Activated T-cell treated with anti-CD3 and anti-CD28 coated beads, Interleukin-2, amount 50 U/mL, for 1 hour (primary cell): Measurements from ENCODE around the gene OR7D2.
"Not testable (repeated sequence)": the region's sequence is repeated elsewhere in the genome, so short reads cannot be mapped to it uniquely, and the experiment has no call there.

Experiments
- DNase-seq: peaks from one replicate; pipeline ENCODE4 v3.0.0-alpha.2; 2020

OR7D2 gene

DNA sequence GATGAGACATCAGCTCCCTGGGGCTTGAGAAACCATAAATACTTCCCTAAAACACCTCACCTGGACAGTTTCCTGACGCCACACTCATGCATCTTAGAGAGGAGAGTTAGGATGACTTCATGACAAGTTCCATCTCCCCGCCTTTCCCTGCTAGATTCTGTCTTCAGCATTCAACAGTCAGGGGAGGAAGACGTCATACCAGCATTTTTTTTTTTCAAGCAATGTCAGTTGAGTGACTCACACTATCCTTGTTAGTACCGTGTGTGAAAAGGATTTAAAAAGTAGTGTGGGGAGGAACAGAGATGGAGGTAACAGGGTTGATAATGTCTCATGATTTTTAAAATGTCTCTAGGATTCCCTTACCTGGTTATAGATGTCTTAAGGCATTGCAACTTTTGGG, at the start of gene OR7D2:
Gene OR7D2, plus strand, starts transcription at position 79 of the 400 bp plus-strand sequence. CDS start 6,803 bp downstream, outside the sequence.
- no peak for DNase-seq

GRCh38 chr19:9130965-9131364, 47.8 kb upstream of the OR7D2 start:
- DNase-seq = no peak

GRCh38 chr19:9132422-9132821, 46.4 kb upstream of the OR7D2 start:
- DNase-seq = no peak

GRCh38 chr19:9139609-9140158, 39.1 kb upstream of the OR7D2 start:
- DNase-seq = no peak

GRCh38 chr19:9140159-9140874, 38.5 kb upstream of the OR7D2 start, which contains the start of gene ZNF317:
TSS of gene ZNF317 (plus strand) at chr19:9140397. CDS start at chr19:9156017, 15,620 bp downstream.
- DNase-seq = peak; percentile 84

- DNase-seq = no peak
These were observed 33.9 kb upstream of the OR7D2 start for GRCh38 chr19:9144920-9145319.

DNA sequence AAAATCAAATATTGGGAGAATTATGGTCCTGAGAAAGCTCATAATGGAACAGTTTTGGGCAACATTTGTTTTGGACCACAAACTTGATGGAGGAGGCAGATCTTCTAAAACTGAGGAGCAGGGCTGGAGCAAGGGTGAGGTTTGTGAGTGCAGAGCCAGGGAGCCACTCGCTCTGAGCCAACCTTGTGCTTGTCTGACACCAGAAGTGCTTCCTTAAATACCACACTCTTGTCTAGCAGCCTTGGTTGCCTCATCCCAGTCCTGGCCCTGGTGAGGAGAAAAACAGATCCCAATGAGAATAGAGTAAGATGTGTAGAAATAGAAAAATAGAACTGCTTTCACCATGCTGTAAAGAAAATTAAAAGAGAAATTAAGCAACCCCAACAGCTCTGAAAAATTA, 31.9 kb upstream of the OR7D2 start:
- no peak for DNase-seq

GRCh38 chr19:9148697-9149096, 30.1 kb upstream of the OR7D2 start:
- no peak for DNase-seq

DNA sequence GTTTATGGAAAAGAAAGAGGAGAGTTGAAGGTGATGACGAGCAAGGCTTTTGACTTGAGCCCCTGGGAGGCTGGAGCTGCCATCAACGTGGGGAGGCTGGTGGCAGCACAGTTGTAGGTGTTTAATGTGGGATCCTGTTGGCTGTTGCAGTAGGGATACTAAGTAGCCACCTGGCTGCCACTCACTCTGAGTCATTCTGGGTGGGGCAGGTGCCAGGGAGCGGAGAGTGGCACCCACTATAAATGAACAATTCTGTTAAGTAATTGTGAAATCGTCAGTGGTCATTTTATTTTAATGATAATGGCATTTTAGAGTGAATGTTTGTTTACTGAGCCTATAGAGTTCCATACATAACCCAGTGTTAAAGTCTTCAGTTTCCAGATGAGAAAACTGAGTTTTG, 28.8 kb upstream of the OR7D2 start:
- no peak for DNase-seq

DNA sequence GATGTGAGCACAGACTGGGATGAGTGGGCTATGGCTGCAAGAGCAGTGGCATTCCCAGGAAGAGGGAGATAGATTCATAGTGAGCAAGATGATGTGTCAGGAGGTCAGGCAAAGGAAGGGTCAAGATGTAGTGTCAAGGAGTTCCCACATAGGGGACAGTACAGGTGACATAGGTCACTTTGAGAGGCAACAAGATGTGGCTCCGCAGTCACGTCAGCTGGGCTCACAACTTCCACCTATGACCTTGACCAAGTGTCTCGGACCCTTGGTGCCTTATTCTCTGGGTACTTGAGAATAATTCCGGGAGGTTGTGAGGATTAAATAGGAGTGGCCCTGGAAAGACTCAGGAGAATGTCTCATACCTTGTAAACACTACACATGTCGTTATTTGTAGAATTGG, 28.1 kb upstream of the OR7D2 start:
- DNase-seq = no peak

DNA sequence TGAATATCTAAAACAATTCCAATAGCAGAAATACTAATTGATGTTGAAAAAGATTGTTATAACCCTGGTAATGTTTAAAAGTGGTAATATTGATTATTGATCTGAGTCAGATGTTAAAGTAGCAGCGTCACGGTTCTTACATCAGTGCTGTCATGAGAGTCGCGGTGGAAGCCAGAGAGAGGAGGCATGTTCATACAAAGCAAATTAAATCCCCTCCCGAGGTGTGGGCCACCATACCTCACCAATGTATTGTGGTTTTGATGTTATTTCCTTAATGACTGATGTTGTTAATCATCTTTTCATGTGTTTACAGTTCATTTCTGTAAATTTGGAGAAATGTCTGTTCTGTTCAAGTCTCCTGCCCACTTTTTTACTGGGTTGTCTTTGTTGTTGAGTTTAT, 27.4 kb upstream of the OR7D2 start:
- no peak for DNase-seq

- no peak for DNase-seq
These were observed 23.2 kb upstream of the OR7D2 start for GRCh38 chr19:9155591-9155990.

GRCh38 chr19:9156304-9156703, 22.5 kb upstream of the OR7D2 start:
- DNase-seq = no peak

DNA sequence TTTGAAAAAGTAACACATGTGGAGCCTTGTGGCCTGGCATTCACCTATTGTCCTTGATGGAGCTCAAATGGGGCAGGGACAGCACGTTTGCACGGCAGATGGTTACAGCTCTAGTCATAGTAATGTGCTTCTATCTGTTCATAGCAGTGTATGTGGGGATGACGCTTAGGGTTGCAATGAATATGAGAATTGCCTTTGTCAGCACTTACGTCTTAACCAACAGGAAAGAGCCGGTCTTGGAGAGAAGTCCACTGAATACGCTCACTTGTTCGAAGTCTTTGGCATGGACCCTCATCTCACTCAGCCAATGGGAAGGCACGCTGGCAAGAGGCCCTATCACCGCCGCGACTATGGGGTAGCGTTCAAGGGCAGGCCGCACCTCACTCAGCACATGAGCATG, 18.9 kb upstream of the OR7D2 start:
- no peak for DNase-seq

DNA sequence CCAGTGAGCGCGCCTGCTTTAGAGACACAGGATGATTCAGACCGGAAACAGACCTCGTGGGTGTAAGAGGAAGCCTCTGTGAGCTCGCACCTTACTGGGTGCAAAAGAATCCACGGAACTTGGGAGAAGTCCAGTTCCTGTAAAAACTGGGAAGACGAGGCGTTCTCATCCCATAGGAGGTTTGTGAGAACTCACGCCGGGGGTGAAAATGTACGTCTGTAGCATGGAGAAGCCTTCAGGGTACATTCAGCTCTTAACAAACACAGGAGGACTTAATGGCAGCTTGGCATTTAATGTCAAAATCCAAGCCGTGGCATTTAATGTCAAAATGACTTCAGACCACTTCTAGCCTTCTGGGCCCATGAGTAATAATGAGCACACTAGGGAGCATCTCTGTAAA, 17.4 kb upstream of the OR7D2 start:
- DNase-seq = no peak

GRCh38 chr19:9165261-9165660, 13.5 kb upstream of the OR7D2 start:
- DNase-seq = no peak

DNA sequence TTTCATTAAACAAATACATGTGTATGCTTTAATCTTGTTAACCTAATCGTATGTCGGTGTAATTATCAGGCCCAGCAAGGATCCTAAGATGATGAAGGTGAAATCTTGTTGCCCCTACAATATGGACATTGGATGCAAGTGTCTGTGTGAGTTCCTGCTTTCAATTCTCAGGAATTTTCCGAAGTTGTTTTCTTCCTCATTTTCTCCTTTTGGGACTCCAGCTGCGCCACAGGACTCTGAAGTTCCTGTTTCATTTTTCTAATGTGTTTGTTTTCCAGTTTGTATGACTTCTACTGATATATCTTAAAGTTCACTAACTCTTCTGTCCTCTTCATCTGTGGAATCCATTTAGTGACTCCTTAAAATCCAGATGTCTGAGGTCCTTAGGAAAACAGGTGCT, 11.9 kb upstream of the OR7D2 start:
- no peak for DNase-seq

GRCh38 chr19:9171393-9171991, 7.3 kb upstream of the OR7D2 start:
- no peak for DNase-seq

GRCh38 chr19:9175326-9175725, 3.5 kb upstream of the OR7D2 start:
- DNase-seq = no peak

DNA sequence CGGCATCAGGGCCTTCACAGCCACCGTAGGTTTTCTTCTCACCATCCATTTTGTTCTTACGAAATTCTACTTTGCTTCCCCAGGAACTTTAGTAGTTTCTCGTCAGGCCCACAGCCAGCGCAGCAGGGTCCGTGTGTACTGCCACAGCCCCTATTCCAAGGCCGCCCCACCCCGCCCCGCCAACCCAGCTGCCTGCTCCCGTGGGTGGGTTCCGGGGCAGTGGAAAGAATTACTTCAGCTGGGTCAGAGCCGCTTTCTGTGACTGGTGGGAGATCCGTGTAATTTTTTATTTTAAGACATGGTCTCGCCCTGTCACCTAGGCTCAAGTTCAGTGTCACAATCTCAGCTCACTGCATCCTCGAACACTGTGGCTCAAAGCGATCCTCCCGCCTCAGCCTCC, 4.2 kb downstream of the OR7D2 start:
- DNase-seq = no peak

DNA sequence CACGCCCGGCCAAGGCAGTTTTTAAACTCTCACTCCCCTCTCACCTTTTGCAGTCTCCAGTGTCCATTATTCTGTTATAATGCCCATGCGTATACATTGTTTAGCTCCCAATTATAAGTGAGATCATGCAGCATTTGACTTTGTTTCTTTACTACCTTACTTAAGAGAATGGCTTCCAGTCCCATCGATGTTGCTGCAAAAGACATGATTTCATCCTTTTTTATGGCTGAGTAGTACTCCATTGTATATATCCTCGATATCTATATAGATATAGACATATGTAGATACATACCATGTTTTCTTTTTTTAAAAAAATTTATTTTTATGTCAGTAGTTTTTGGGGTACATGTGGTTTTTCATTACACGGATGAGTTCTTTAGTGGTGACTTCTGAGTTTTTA, 8.4 kb downstream of the OR7D2 start:
- DNase-seq = no peak

DNA sequence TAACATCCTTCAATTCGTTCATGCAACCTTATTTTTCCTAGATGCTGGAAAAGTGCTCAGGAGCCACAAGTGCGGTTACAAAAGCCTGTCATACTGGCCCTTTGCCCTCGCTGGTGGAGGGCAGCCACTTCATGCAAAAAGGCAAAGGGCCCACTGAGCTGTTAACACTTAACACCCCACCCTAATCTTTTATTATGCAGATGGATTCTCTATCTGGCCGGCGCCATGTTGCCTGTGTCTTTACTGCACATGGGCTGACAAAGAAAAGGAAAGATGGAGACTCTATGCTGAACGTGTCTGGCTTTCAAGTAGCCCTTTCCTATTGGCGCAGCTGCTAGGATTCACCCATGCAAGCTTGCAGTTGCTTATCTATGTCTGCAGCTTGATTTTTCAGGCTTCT, 10.8 kb downstream of the OR7D2 start:
- no peak for DNase-seq

GRCh38 chr19:9198044-9198443, 19.3 kb downstream of the OR7D2 start:
- not testable (repeated sequence) for DNase-seq

- peak; percentile 72 for DNase-seq
These were observed 26.8 kb downstream of the OR7D2 start for GRCh38 chr19:9205501-9206113.
